Nephron (organoid): ENCODE measurements around the gene ZNF425.

Experiments
- H3K27ac Mint-ChIP-seq, 3 experiments: 2 replicates each; pipeline ENCODE4 v1.8.0; 2020; ENCODE audit warnings: mixed read lengths in 3 of 3, mild to moderate bottlenecking in 2 of 3, moderate library complexity in 1 of 3
- H3K27me3 Mint-ChIP-seq: 2 replicates; pipeline ENCODE4 v1.8.0; 2021; ENCODE audit warnings: low read depth, mild to moderate bottlenecking, moderate library complexity, mixed read lengths
- H3K36me3 Mint-ChIP-seq: 2 replicates; pipeline ENCODE4 v1.8.0; 2020; ENCODE audit warnings: low read depth, mixed read lengths
- H3K4me1 Mint-ChIP-seq: 2 replicates; pipeline ENCODE4 v1.8.0; 2020; ENCODE audit warnings: mixed read lengths
- H3K4me3 Mint-ChIP-seq, 3 experiments: 2 replicates each; pipeline ENCODE4 v1.8.0; 2020; ENCODE audit warnings: mild to moderate bottlenecking in 3 of 3, mixed read lengths in 3 of 3, moderate library complexity in 2 of 3
- H3K9me3 Mint-ChIP-seq: 2 replicates; pipeline ENCODE4 v1.8.0; 2020; ENCODE audit warnings: mixed read lengths
- TF ChIP-seq, protein P1 (sequence below), 3 experiments: fragments of 200-600 bp; sonication (generic); IDR thresholded peaks; one replicate each; pipeline ENCODE4 v1.5.0; 2021; ENCODE audit warnings: antibody characterized with exemption in 3 of 3; ENCODE audit not compliant: unreplicated experiment in 3 of 3

Gene ZNF425

DNA sequence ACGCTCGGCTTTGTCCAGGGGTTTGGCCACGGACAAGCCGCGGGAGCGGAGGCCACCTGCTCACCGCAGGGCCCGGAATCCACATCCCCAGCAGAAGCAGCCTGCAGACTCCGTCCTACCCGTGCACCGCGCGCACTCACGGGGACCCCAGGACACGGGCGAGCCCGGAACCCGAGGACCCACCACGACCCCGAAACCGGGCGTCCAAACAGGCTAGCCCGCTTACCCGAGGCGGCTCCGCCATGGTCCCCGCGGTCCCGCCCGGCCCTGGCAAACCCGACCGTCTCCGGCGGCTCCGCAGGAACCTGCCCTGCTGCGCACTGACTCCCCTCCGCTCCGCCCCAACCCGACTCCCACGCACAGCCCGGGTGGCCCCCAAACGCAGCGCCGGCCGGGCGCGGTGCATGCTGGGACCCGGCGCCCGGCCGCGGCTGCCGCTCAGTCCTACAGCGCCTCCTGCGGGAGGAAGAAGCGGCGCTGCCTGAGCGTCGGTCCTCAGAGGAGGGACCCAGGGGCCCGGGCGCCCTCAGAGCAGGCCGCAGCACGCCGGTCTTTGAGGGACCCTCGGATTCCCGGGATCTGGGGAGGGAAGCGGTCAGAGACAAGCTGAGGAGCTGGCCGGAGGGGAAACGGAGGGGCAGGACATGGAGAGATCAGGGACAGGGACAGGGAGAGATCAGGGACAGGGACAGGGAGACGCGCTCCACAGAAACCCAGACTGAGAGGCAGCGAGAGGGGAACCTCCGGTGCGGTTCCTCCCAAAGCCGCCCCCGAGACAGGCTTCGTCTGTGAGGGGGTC, 35.5 kb downstream of the ZNF425 start, which contains the start of gene ZNF786:
Gene ZNF786, minus strand, starts transcription at position 322 of the 799 bp plus-strand sequence. Its CDS starts 78 bp downstream, at position 244.
- Mint-ChIP-seq H3K27ac (peak within 1 kb of the TSS; percentile 96 to 100 (median 98)), H3K36me3 (peaks cover 29% of the 10 kb centered on the region), H3K4me3 (peak within 1 kb of the TSS; percentile 93 to 100 (median 99)), H3K4me1 (peaks cover 10% of the 10 kb centered on the region), H3K27me3 (no peaks in the 10 kb centered on the region), H3K9me3 (peaks cover 13% of the 10 kb centered on the region)
- TF ChIP-seq, protein P1, sequence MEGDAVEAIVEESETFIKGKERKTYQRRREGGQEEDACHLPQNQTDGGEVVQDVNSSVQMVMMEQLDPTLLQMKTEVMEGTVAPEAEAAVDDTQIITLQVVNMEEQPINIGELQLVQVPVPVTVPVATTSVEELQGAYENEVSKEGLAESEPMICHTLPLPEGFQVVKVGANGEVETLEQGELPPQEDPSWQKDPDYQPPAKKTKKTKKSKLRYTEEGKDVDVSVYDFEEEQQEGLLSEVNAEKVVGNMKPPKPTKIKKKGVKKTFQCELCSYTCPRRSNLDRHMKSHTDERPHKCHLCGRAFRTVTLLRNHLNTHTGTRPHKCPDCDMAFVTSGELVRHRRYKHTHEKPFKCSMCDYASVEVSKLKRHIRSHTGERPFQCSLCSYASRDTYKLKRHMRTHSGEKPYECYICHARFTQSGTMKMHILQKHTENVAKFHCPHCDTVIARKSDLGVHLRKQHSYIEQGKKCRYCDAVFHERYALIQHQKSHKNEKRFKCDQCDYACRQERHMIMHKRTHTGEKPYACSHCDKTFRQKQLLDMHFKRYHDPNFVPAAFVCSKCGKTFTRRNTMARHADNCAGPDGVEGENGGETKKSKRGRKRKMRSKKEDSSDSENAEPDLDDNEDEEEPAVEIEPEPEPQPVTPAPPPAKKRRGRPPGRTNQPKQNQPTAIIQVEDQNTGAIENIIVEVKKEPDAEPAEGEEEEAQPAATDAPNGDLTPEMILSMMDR (IDR thresholded peaks at IDR 0.05; ENCODE audit: unreplicated experiment in 3 of 3), result peak; percentile 89 to 95 (median 91)

DNA sequence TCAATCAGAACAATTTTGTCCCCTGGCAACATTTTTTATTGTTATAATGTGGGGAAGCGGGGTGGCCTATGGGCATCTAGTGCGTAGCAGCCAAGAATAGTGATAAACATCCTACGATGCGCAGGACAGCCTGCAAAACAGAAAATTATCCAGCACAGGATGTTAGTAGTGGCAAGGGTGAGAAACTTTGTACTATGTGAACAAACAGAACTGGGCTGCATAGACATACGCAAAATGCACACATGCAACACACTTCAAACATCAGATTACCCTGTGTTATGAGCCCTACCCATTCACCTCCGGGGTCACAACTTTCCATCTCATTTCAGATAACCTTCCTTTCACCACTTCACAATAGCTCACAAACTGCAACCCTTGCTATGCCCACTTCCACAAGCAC, 38.7 kb downstream of the ZNF425 start:
- H3K27ac Mint-ChIP-seq, result peak overlapping the region in 1 of 3 experiments; percentile 10
- peak overlapping the region; percentile 29 to 53 (median 37) for H3K4me3 Mint-ChIP-seq
- H3K9me3 Mint-ChIP-seq, result peaks cover 28% of the 10 kb centered on the region
- no peaks in the 10 kb centered on the region for H3K27me3 Mint-ChIP-seq
- peaks cover 10% of the 10 kb centered on the region for H3K4me1 Mint-ChIP-seq
- H3K36me3 Mint-ChIP-seq, result peaks cover 50% of the 10 kb centered on the region
- TF ChIP-seq, protein P1 (IDR thresholded peaks at IDR 0.05; ENCODE audit: unreplicated experiment in 3 of 3), result no peak

DNA sequence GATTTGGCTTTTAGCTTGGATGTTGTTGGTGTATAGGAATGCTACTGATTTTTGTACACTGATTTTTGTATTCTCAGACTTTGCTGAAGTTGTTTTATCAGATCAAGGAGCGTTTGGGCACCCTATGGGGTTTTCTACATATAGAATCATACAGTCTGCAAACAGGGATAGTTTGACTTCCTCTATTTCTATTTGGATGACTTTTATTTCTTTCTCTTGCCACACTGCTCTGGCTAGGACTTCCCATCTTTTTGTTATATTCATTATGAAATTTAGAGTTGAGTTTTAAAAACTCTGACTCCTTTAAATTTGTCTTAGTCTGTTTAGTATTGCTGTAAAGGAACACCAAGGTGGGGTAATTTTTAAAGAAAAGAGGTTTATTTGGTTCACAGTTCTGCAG, 40.3 kb downstream of the ZNF425 start:
- H3K4me1 Mint-ChIP-seq, result peaks cover 5% of the 10 kb centered on the region
- H3K4me3 Mint-ChIP-seq, result no peak overlapping the region
- no peak overlapping the region for H3K27ac Mint-ChIP-seq
- H3K36me3 Mint-ChIP-seq, result peaks cover 60% of the 10 kb centered on the region
- H3K9me3 Mint-ChIP-seq, result peaks cover 29% of the 10 kb centered on the region
- TF ChIP-seq, protein P1 (IDR thresholded peaks at IDR 0.05; ENCODE audit: unreplicated experiment in 3 of 3), result no peak
- H3K27me3 Mint-ChIP-seq, result no peaks in the 10 kb centered on the region

DNA sequence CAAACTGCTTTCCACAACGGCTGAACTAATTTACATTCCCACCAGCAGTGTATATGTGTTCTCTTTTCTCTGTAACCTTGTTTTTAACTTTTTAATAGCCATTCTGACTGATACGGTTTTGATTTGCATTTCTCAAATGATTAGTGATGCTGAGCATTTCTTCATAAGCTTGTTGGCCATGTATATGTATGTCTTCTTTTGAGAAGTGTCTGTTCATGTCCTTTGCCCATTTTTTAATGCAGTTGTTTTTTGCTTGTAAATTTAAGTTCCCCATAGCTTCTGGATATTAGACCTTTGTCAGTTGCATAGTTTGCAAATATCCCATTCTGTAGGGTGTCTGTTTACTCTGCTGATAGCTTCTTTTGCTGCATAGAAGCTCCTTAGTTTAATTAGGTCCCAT, 41.7 kb downstream of the ZNF425 start:
- no peaks in the 10 kb centered on the region for H3K27me3 Mint-ChIP-seq
- no peak overlapping the region for H3K4me3 Mint-ChIP-seq
- no peak overlapping the region for H3K27ac Mint-ChIP-seq
- H3K9me3 Mint-ChIP-seq, result peaks cover 29% of the 10 kb centered on the region
- no peaks in the 10 kb centered on the region for H3K4me1 Mint-ChIP-seq
- TF ChIP-seq, protein P1 (IDR thresholded peaks at IDR 0.05; ENCODE audit: unreplicated experiment in 3 of 3), result no peak
- peaks cover 66% of the 10 kb centered on the region for H3K36me3 Mint-ChIP-seq

DNA sequence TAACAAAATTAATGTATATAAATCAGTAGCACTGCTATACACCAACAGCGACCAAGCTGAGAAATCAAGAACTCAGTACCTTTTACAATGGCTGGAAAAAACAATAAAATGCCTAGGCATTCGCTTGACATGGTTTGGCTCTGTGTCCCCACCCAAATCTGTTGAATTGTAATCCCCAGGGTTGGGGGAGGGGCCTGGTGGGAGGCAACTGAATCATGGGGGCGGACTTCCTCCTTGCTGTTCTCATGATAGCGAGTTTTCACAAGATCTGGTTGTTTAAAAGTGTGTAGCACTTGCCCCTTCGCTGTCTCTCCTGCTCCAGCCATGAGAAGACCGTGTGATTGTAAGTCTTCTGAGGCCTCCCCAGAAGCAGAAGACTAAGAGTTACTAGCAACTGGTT, 44.2 kb downstream of the ZNF425 start:
- H3K27me3 Mint-ChIP-seq, result no peaks in the 10 kb centered on the region

More for the DNA sequence above, 44.2 kb downstream of the ZNF425 start:
- Mint-ChIP-seq H3K27ac (no peak overlapping the region), H3K36me3 (peaks cover 76% of the 10 kb centered on the region), H3K4me1 (no peaks in the 10 kb centered on the region), H3K4me3 (no peak overlapping the region), H3K9me3 (peaks cover 25% of the 10 kb centered on the region)
- TF ChIP-seq, protein P1 (IDR thresholded peaks at IDR 0.05; ENCODE audit: unreplicated experiment in 3 of 3), result no peak
